ENCODE measurements around the gene CCDC149. TPM values are rescaled to one million over a fixed set of nuclear protein-coding genes. Genes with fewer than 3 reads are reported as not detected.
"Not testable (repeated sequence)": the region's sequence is repeated elsewhere in the genome, so short reads cannot be mapped to it uniquely, and the experiment has no call there.

The CCDC149 gene
- total RNA-seq, 4 donors from 2014 or later, result 21.9 to 38.7 (median 34.0) TPM

- H3K27ac ChIP-seq, result peak overlapping the region in 3 of 4 donors; percentile 96
- no peaks in the 10 kb centered on the region for H3K27me3 ChIP-seq
- WGBS, 2 donors (ENCODE audit: low coverage in 1 of 2), result 67 to 100% methylated on average over 1 of the region's 1 CpG
- H3K9me3 ChIP-seq, result peaks cover 0 to 14% (median 0%) of the 10 kb centered on the region in 3 donors
- H3K36me3 ChIP-seq, result peaks cover 0 to 45% of the 10 kb centered on the region in 2 donors
- no peak for ATAC-seq
- H3K4me1 ChIP-seq, result peaks cover 0 to 36% (median 5%) of the 10 kb centered on the region in 3 donors
- TF ChIP-seq CTCF (IDR thresholded peaks at IDR 0.05) (no peak), EP300 (IDR thresholded peaks at IDR 0.05) (no peak), POLR2A (IDR thresholded peaks at IDR 0.05) (no peak), POLR2AphosphoS5 (IDR thresholded peaks at IDR 0.05) (no peak)
- no peak overlapping the region for H3K4me3 ChIP-seq
Observed at GRCh38 chr4:24910499-24910898, 2.3 kb downstream of the CCDC149 start.

DNA sequence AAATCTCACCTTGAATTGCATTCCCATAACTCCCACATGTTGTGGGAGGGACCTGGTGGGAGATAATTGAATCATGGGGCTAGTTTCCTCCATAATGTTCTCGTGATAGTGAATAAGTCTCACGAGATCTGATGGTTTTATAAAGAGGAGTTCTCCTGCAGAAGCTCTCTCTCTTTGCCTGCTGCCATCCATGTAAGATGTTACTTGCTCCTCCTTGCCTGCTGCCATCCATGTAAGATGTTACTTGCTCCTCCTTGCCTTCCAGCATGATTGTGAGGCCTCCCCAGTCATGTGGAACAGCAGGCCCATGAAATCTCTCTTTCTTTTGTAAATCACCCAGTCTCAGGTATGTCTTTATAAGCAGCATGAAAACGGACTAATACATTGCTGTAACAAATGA, 3.2 kb downstream of the CCDC149 start:
- H3K27ac ChIP-seq, H3K27me3 ChIP-seq, ATAC-seq, H3K4me3 ChIP-seq: not testable (repeated sequence)
- WGBS, 2 donors (ENCODE audit: low coverage in 1 of 2), result 79 to 89% methylated on average over 3 of the region's 3 CpGs
- H3K36me3 ChIP-seq, result peaks cover 0 to 45% of the 10 kb centered on the region in 2 donors
- H3K9me3 ChIP-seq, result peaks cover 0 to 14% (median 0%) of the 10 kb centered on the region in 3 donors
- peaks cover 0 to 27% (median 5%) of the 10 kb centered on the region in 3 donors for H3K4me1 ChIP-seq

GRCh38 chr4:24897639-24898038, 15.2 kb downstream of the CCDC149 start:
- H3K27me3 ChIP-seq, result no peaks in the 10 kb centered on the region
- WGBS, 2 donors (ENCODE audit: low coverage in 1 of 2), result 61 to 73% methylated on average over 5 of the region's 6 CpGs
- TF ChIP-seq POLR2AphosphoS5 (IDR thresholded peaks at IDR 0.05) (no peak), EP300 (IDR thresholded peaks at IDR 0.05) (no peak), CTCF (IDR thresholded peaks at IDR 0.05) (no peak), POLR2A (IDR thresholded peaks at IDR 0.05) (no peak)
- no peaks in the 10 kb centered on the region for H3K9me3 ChIP-seq
- H3K4me1 ChIP-seq, result peaks cover 0 to 35% (median 0%) of the 10 kb centered on the region in 3 donors
- peak overlapping the region in 3 of 4 donors; percentile 3 to 39 (median 38) for H3K27ac ChIP-seq
- no peak overlapping the region for H3K4me3 ChIP-seq
- peaks cover 0 to 21% of the 10 kb centered on the region in 2 donors for H3K36me3 ChIP-seq
- peak; percentile 4 for ATAC-seq

DNA sequence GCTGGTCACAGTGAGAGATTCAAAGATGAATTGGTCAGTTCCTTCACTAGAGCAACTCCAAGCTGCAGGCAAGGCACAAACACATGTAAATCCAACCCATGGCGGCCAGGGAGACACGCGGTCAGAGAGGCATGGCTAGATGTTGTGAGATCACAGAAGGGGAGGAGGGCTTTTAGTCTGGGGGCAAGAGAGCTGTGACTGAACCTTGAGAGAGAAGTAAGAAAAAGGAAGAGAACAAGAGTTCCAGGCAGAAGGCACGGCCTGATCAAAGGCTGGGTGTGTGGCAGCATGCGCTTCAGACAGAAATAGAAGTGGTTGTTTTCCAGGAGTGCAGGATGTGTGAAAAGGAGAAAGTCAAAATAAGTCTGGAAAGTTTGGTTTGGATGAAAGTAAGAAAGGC, 15.9 kb downstream of the CCDC149 start:
- no peak for ATAC-seq
- Histone ChIP-seq H3K4me1 (peaks cover 0 to 35% (median 0%) of the 10 kb centered on the region in 3 donors), H3K4me3 (no peak overlapping the region), H3K27me3 (no peaks in the 10 kb centered on the region), H3K36me3 (peaks cover 0 to 27% of the 10 kb centered on the region in 2 donors), H3K27ac (peak overlapping the region in 3 of 4 donors; percentile 3 to 39 (median 38)), H3K9me3 (no peaks in the 10 kb centered on the region)
- WGBS, 2 donors (ENCODE audit: low coverage in 1 of 2), result 48 to 67% methylated on average over 5 of the region's 5 CpGs
- no peak for TF ChIP-seq POLR2AphosphoS5 (IDR thresholded peaks at IDR 0.05)

DNA sequence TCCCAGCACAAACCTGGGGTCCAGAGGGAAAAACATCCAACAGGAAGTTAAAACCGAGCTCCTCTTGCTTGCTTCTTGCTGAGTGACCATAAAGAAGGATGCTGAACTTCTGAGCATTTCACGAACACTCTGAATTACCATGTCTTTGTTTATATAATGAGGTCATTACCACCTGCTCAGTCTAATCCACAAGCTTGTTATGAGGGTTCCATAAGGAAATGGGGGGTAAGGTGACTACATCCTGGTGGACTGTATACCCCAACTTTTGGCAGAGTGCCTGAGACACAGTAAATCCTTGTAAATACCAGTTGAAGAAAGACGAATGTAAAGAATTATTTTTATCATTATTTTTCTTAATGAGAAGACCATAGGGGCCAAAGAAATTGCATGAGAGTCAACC, 16.8 kb downstream of the CCDC149 start:
- 48 to 53% methylated on average over 3 of the region's 3 CpGs for WGBS, 2 donors (ENCODE audit: low coverage in 1 of 2)
- no peak for ATAC-seq
- Histone ChIP-seq H3K9me3 (no peaks in the 10 kb centered on the region), H3K27me3 (no peaks in the 10 kb centered on the region), H3K4me3 (no peak overlapping the region), H3K4me1 (peaks cover 0 to 35% (median 0%) of the 10 kb centered on the region in 3 donors), H3K27ac (no peak overlapping the region), H3K36me3 (peaks cover 0 to 36% of the 10 kb centered on the region in 2 donors)
- TF ChIP-seq EP300 (IDR thresholded peaks at IDR 0.05) (no peak), POLR2A (IDR thresholded peaks at IDR 0.05) (no peak), CTCF (IDR thresholded peaks at IDR 0.05) (no peak), POLR2AphosphoS5 (IDR thresholded peaks at IDR 0.05) (no peak)

DNA sequence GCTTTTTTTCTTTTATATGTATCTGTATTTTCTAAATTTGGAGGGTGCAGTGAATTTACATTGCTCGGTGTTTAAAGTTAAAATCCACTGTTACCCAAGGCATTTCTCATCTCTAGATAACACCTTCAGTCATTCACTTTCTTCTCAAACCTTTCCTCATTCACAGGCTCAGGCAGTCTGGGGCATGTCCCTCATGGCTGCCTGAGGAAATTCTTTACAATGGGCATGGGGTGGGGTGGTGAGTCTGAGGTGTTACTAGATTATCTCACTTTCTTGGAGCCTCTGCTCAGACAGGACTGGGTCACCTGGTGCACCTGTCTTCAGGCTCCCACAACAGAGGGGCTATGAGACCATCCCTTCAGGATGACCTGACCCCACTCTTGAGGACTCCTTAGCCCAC, 17.4 kb downstream of the CCDC149 start:
- Histone ChIP-seq H3K27me3 (no peaks in the 10 kb centered on the region), H3K27ac (no peak overlapping the region), H3K9me3 (no peaks in the 10 kb centered on the region), H3K4me1 (peaks cover 0 to 35% (median 0%) of the 10 kb centered on the region in 3 donors), H3K4me3 (no peak overlapping the region), H3K36me3 (peaks cover 0 to 36% of the 10 kb centered on the region in 2 donors)
- TF ChIP-seq EP300 (IDR thresholded peaks at IDR 0.05) (no peak), POLR2A (IDR thresholded peaks at IDR 0.05) (no peak), POLR2AphosphoS5 (IDR thresholded peaks at IDR 0.05) (no peak), CTCF (IDR thresholded peaks at IDR 0.05) (no peak)
- WGBS, 2 donors (ENCODE audit: low coverage in 1 of 2), result 30 to 85% methylated on average over 1 of the region's 1 CpG
- peak; percentile 2 for ATAC-seq

Measured in gastroesophageal sphincter (tissue), 4 donors.